Gastroesophageal sphincter (tissue), 3 donors: ENCODE results near the gene RPL35.

ENCODE experiments used
- EP300 ChIP-seq: sonication (generic); formaldehyde crosslinking; IDR thresholded peaks from one replicate; pipeline ENCODE4 v1.6.1; 2017; ENCODE audit warnings: antibody characterized with exemption, mild to moderate bottlenecking
- POLR2A ChIP-seq, 2 donors: fragments of 450-650 bp; IDR thresholded peaks; one replicate each; pipeline ENCODE4 v1.6.1; 2017; ENCODE audit warnings: antibody characterized with exemption in 2 of 2, mild to moderate bottlenecking in 2 of 2, moderate library complexity in 1 of 2
- POLR2AphosphoS5 ChIP-seq: sonication (generic); formaldehyde crosslinking; IDR thresholded peaks from one replicate; pipeline ENCODE4 v1.6.1; 2017; ENCODE audit warnings: antibody characterized with exemption
- TF ChIP-seq, protein P1 (sequence below), 4 experiments: fragments of 200-600 bp in 2 of 4; fragments of 450-650 bp in 2 of 4; sonication (generic) in 1 of 4; IDR thresholded peaks; one replicate each; pipeline ENCODE4 v1.5.1; 2017 to 2019; ENCODE audit warnings: antibody characterized with exemption in 4 of 4, mild to moderate bottlenecking in 2 of 4, moderate library complexity in 2 of 4

- TF ChIP-seq, protein P1, sequence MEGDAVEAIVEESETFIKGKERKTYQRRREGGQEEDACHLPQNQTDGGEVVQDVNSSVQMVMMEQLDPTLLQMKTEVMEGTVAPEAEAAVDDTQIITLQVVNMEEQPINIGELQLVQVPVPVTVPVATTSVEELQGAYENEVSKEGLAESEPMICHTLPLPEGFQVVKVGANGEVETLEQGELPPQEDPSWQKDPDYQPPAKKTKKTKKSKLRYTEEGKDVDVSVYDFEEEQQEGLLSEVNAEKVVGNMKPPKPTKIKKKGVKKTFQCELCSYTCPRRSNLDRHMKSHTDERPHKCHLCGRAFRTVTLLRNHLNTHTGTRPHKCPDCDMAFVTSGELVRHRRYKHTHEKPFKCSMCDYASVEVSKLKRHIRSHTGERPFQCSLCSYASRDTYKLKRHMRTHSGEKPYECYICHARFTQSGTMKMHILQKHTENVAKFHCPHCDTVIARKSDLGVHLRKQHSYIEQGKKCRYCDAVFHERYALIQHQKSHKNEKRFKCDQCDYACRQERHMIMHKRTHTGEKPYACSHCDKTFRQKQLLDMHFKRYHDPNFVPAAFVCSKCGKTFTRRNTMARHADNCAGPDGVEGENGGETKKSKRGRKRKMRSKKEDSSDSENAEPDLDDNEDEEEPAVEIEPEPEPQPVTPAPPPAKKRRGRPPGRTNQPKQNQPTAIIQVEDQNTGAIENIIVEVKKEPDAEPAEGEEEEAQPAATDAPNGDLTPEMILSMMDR (IDR thresholded peaks at IDR 0.05): no peak
- TF ChIP-seq POLR2A (IDR thresholded peaks at IDR 0.05) (no peak), EP300 (no peak), POLR2AphosphoS5 (no peak)
Measured at GRCh38 chr9:124886461-124886860, 24.7 kb upstream of the RPL35 start.
